NCI-H2029 treated with DMSO at 0.1 percent for 48 hours (cell line): ENCODE measurements around the gene NOTCH1.

Source experiments
- DNase-seq: peaks from one replicate; lab custom pipeline; 2025; lab: John Stamatoyannopoulos, UW

Gene NOTCH1

DNA sequence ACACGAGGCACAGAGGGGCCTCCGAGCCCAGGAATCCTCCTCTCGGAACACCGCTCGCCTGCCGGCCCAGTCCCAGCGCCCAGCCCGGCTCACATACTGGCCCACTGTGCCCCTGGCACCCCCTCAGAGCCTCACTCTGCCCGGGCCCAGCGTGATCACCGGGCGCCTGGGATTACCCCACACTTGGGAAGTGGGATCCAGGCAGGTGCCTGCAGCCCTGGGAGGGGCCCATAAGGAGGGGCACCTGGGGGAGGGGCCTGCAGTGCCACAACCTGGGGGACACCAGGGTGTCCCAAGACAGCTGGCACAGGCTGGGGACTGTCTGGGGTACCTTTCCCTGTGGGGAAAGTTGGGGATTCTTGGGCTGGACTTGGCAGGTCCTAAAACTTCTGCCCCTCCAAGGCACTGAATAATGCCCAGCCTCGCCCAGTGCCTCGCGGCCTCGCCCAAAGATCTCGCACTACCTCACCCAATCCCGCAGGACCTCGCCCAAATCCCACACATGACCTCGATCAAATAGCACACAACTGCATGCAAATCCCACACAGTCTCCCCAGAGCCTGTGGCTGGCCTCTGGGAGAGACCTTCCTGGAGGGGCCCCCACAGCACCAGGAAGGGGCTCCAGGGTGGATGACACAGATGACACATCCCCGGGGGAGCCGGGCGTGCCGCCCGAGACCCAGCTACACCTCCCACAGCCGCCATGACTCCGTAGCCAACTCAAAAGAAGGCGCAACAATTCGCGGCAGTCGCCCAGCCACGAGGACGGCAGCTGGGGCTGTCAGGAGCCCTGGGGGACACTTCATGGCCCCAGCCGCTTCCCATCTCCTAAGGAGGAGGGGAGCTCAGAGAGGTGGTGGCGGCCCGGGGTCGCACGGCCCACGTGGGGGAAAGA, 13.7 kb downstream of the NOTCH1 start:
- no peak for DNase-seq

DNA sequence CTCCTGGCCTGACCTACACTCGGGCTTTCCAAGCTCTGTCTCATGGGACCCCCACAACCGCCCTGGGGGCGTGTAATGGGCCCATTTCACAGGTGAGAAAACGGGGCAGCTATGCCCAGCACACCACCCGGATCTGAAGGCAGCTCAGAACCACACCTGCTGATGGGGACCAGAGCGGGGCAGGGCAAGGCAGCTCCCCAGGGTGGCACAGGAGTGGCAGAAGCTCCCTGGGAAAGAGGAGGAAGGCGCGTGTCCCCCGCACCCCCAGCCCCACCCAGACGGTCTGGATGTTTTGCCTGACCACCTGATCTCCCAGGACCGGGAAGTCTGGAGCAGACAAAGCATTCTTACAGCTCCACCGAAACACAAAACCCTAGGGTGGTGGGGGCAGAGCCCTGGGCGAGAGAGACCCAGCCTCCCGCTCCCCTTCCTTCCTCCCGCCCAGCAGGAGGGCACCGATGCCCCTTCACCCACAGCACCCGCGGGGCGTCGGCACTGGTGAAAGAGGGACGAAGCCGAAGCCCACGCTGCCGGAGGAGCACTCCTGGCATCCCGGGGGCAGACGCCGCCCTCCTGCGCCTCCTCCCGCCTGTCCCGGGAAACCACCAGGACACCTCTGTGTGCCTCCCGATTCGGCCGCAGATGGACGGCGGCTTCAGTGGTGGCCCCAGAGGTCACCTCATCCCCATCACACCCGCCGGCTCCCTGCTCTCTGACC, 14.5 kb downstream of the NOTCH1 start:
- DNase-seq: no peak

DNA sequence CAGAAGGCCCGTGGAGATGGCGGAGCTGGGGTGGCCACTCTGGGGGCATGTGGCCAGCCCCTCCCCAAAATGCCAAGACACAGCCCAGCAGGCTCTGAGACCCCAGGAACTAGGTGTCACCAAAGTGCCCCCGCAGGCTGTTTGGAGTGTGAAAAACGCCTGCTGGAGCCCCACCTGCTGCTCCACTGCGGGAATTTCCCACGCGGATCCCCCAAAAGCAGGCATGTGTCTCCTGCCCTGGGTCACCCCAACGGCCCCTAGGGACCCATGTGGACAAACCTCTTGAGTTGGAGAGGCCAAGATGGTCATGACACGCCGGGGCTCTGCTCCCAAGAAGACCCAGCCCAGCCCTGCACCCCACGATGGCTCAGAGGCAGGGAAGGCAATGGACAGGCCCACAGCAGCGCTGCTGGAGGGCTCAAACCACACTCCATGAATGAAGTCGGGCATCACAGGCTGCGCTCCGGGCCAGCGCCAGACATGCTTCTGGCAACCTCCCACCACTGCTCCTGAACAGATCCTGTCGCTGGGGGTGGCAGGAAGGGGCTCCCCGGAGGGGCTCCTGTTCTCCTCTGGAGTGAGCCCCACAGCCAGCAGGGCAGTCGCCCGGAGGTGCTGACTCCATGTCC, 15.3 kb downstream of the NOTCH1 start:
- no peak for DNase-seq

DNA sequence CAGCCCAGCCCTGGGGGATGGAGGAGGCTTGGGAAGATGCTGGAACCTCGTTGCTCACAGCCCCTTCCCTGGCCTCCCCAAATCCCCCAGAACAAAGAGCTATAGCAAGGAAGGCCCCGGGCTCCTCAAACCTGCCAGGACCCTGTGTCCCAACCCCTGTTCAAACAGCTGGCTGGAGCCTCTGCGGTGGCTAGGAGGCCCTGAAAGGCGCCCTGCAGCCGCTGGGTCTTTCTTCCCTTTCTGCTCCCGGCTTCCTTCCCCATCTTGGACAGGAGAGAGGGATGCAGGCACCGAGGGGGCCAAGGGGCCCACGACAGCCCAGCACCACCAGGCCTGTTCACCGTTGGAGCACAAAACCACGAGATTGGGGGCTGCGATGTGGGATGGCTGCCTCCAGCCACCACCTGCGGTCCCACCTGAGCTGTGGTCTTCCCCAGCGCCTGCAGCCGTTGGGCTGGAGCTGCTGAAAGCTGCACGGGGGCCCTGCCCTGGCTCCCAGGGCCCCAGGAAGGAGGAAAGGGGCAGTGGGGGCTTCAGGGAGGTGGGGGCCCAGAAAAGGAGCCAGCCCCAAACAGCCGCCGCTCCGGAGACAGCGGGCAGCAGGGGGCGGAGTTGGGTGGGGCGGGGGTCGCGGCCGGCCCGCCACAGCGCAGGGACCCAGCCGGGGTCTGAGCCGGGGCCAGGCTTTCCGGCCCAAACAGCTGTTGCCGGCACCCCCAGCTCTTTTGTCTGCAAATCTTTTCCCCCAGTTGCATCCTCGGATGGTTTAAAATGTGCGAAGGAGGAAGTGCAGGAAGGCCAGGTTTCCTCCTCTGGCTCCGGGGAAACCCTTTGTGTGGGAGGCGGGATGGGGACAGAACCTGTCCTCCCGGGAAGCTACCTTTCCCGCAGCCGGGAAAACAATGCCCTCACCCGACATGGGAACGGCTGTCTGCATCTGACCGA, 16.1 kb downstream of the NOTCH1 start:
- no peak for DNase-seq

DNA sequence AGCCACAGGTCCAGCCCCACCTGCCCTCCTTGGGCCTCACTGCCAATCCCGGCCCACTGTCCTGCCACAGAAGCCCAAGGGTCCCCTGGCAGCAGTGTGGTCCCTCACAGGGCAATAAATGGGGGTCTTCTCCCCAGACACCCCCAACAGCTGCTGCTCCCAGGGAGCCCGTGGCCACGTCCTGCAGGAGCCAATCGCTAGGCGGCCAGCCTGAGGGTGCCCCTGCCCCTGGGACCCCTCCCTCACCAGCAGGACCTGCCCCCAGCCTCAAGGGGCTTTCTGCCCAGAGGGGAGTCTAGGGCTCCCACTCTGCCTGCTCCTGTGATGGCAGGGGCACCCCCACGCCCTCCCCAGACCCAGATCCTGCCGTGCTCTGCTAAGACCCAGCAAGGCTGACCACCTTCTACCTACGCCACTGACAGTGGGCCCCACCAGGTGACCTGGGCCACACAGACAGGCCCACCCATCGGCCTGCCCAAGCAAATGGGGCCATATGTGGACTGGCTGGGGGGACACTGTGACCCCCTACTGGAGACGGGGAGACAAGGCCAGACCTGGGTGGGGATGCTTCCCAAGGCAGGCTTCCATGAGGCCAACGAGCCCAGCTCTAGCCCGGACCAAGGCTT, 17.0 kb downstream of the NOTCH1 start:
- DNase-seq: no peak

DNA sequence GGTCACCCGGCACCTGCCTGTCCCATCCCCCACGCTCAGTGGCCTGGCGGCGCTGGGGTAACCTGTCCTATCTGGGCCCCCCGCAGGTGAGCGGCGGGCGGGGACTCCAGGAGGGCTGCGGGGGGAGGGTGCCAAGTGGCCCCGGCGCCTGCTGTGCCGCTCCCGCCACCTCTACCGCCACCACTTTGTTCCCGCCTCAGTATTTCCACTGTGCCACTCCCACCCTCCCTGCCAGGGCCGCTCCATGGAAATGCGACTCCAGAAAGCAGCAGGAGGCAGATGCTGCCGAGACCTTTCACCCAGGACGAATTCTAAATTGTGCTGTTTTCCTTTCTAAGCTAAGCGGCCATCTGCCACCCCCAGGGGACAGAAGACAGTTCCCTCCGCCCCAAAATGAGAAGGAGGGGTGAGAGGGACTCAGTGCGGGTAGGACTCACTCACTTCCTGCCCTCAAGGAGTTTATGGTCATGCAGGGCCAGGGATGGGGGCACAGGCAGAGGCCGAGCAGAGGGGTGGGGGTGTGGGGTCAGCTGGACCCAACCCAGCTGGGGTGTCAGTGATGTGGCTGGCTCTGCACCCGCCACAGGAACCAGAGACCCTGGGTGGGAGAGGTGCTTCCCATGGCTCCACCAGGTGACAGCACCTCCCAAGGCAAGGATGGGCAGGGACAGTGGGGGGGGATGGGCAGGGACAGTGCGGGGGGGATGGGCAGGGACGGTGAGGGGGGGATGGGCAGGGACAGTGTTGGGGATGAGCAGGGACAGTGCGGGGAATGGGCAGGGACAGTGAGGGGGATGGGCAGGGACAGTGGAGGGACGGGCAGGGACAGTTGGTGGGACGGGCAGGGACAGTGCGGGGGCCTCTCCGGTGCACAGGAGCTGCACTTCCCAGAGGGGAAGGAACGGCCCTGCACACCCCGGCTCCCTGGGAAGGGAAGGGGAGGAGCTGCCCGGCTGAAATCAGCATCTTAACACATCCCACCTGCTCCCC, 17.8 kb downstream of the NOTCH1 start:
- DNase-seq: no peak

DNA sequence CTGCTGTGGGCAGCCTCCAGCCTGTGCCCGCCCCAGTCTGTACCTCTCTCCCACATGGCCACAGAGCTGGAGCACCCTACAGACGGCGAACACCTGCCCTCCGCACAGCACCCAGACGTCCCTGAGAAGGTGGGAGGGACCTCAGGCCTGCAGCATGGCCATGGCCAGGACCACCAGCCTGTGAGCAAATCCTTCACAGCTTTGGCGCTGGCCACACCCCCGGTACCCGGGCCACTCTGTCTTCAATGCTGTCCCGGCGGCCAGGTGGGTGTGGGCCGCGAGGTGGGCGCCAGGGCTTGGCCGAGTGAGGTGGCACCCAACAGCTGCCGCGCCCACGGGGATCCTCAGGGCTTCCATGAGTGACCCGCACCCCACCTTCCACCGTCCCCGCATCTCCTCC, 18.7 kb downstream of the NOTCH1 start:
- no peak for DNase-seq

DNA sequence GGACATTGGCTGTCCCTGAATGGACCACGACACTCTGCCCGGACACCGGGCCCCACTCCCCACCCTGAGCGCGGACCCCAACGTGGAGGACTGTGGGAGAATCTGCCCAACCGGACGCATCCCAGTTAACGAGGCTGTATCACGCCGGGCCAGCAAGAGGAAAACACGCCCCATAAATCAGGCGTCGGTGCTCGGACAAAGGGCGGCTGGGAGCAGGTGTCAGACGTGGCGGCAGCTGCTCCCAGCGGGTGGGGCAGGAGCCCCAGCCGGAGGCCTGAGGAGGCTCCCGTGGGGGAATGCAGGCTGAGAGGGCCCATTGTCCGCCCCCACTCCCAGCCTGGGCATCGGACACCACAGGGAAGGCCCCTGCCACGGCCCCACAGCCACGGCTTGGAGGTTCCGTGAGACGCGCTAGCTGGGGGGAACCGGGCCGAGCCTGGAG, 19.2 kb downstream of the NOTCH1 start:
- no peak for DNase-seq

DNA sequence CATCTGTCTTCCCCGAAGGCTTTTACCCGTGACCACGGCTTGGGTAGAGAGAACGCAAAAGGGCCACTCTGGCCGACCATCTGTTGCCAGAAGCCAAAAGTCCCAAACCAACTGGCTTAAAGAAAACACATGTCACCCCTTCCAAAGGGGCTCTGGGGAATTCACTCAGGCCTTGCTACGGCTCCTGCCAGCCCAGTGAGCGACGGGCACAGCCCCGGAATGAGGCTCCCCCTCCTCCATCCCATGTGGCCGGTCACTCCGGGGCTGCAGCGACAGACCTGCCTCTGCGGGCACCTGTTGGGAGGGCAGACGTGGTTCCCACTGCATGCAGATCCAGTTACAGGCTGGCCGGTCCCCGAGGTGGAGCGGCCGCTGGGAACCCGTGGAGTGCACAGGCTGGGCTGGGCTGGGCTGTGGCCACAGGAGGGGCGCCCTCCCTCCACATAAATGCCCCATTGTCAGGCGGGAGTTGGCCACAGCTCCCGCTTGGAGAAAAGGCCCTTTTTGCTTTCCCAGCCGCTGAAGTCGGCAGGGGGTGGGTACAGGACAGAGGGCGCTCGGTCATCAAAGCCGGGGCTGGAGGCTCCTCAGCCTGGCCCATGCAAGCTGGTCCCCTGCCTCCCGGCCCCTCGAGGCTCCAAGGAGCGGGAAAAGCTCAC, 19.9 kb downstream of the NOTCH1 start:
- DNase-seq: no peak

DNA sequence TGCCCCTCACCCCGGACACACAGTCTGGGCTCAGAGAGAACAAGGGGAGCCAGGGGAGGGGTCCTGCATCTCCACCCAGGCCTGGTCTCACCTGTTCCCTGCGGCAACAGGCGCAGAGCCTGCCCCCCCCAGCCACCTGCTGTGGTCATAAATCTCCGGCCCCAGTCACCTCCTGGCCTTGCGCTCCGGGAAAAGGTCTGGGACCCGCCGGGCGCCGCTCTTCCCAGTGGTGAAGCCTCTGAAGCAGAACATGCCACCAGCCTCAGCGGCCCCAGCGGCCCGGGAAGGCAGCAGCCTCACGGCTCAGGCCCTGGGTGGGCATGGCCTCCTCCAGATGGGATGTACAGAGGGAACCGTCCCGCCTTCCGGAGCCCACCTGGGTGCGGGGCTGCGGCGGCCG, 20.6 kb downstream of the NOTCH1 start:
- no peak for DNase-seq

DNA sequence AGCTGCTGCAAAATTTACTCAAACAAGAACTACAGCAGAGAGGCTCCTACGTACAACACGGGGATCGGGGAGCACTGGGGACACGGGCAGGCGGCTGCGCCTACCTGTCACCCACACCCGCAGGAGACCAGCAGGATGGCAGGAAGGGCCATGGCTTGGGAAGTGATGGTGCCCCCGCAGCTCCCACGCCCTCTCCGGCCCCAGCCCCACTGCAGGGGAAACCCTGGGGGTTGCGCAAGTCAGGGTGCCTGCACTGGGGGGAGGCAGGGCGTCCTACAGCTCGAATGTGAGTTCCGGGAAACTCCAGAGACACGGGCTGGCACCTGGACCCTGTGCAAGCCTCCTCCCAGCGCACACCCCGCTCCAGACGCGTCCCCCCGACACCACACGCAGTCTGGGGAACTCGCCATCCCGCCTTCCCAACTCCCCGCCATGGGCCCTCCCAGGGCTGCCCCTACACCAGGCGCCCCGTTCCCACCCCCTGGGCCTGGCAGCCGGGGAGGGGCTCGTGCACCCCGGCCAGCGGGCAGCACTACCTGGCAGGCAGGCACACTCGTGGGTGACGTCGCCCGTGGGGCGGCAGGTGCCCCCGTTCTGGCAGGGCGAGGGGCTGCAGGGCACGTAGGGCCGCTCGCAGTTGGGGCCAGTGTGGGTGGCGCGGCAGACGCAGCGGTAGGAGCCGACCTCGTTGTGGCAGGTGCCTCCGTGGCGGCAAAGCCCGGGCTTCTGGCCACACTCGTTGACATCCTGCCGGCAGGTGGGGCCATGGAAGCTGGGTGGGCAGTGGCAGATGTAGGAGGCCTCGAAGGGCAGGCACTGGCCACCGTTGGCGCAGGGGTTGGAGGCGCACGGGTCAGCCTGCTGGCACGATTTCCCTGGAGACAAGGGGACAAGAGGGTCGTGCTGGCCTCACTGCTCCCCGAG, 23.3 kb downstream of the NOTCH1 start:
- DNase-seq: no peak

DNA sequence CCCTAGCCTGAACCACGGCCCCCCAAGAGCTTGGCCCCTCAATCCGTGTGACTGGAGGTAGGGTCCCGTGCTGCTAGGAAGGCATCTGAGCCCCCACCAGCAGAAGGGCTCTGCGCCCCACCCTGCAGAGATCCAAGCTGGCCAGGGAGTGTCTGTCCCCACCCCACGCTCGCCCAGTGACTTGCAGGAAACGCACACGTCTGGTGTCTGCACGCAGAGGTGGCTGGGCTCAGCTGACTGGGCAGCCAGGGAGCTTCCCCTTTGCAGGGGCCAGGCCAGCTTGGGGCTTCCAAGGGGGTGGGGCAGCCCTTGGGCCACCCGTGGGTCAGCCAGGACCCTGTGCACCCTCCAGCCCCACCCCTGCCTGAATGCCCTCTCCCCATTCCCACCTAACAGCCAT, 24.3 kb downstream of the NOTCH1 start:
- DNase-seq: no peak

DNA sequence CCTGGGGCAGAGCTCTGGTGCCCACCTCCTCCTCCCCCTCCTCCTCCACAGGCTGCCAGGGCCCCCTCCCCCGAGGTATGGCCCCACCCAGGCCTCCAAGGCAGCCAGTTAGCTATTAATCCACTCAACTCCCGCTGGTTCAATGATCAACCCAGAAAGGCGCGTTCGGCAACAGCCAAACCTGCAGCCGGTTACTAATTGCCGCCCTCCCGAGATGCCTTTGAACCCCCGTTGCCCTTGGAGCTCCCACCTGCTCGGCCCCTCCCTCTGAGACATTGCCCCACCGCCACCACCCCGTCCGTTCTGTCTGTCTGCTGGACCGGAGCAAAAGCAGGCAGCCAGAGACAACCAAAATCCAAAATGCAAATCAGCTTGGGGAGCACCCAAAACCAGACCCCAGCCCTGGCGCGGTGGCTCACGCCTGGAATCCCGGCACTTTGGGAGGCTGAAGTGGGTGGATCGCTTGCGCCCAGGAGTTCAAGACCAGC, 25.8 kb downstream of the NOTCH1 start:
- no peak for DNase-seq

DNA sequence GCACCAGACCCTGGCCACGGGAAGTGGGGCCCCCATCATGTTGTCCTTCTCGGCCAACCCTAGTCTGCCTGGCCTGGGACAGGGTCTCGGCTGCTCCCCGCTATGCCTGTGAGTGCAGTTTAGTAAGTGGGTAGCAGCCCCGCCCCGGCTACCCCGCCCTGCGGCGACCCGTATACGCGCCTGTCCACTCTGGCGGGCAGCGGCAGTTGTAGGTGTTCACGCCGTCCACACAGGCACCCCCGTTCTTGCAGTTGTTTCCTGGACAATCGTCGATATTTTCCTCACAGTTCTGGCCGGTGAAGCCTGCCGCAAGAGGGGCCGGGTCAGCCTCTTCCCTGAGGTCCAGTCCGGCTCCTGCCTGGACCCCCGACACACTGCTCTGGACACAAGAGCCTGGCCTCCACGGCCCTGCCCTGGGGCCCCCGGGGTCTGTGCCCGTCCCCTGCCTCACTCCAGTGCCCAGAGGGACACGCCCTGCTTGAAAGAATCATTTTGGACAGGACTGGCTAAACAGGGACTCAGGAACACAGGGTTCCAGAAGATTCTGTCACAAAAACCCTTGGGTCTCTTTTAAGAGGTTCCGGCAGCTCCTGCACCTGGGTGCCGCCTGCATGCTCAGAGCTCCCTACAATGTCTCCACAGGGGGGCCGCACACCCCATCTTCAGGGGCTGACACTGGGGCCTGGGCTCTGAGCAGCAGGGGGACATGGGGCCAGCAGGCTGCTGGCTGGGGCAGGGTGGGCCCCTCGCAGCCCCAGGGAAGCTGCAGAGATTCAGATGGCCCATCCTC, 26.4 kb downstream of the NOTCH1 start:
- DNase-seq: no peak

DNA sequence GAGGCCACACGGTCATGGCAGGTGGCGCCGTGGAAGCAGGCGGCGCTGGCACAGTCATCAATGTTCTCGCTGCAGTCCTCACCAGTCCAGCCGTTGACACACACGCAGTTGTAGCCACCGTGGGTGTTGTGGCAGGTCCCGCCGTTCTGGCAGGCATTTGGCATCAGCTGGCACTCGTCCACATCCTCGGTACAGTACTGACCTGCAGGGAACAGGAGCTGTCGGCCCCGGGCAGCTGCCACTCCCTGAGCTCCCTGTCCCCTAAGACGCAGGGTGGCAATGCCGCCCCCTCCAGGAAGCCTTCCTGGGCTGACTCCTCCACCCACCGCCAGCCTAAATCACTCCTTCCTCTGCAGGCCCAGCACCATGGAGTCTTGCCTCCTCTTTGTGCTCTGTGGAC, 27.2 kb downstream of the NOTCH1 start:
- no peak for DNase-seq

DNA sequence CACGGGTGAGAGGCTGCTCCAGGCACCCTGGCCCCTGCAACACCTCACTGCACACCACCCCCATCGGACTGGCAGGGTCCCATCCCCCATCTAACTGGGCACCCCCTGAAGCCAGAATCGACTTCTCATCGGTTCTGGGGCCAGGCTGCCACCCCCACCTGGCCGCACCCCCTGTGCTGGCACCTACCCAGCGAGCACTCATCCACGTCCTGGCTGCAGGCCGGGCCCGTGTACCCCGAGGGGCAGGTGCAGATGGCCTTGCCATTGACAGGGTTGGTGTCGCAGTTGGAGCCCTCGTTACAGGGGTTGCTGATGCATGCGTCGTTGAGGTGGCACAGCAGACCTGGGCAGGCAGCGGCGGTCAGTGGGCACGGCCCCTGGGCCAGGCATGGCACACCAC, 27.9 kb downstream of the NOTCH1 start:
- no peak for DNase-seq

DNA sequence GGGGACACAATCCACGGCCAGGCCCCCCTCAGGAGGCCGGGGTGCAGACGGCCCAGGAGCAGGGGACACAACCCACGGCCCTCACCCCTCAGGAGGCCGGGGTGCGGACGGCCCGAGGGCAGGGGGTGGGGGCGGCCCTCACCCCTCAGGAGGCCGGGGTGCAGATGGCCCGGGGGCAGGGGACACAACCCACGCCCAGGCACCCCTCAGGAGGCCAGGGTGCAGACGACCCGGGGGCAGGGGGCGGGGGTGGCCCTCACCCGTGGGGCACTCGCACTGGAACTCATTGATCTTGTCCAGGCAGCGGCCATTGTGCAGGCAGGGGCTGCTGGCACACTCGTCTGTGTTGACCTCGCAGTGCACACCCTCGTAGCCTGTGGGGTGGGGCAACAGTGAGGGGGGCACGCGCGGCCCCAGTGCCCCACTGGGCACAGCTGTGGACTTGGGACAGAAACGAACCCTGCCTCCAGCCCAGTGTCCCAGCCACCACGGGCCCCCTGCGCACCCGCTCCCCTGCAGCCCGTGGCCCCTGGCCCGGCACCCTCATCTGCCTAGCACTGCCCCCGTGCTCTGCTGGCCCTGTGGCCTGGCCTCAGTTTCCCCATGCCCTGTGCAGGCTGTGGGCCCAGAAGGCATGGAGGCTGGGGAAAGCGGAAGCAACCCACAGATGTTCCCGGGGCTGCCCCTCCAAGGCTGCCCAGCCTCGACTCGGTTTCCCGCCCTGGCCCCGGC, 28.7 kb downstream of the NOTCH1 start:
- no peak for DNase-seq
